H1 (cell line): ENCODE data around the gene PPP1R12A. TPM values are rescaled to one million over a fixed set of nuclear protein-coding genes. Genes with fewer than 3 reads are reported as not detected.

Experiments used
- GTF2F1 ChIP-seq: IDR thresholded peaks from 2 replicates; pipeline ENCODE4 v1.6.1; 2012; ENCODE audit warnings: low read depth, low read length, improper control_type of control experiment, borderline replicate concordance
- KDM5A ChIP-seq: fragments of 200-600 bp; IDR thresholded peaks from 2 replicates; pipeline ENCODE4 v1.7.1; 2012; ENCODE audit warnings: mild to moderate bottlenecking, low read length, inconsistent platforms, mixed read lengths
- MAFK ChIP-seq: IDR thresholded peaks from 2 replicates; pipeline ENCODE4 v1.6.1; 2012; ENCODE audit warnings: low read depth, mild to moderate bottlenecking, improper control_type of control experiment, low read length
- POU5F1 ChIP-seq: IDR thresholded peaks from 2 replicates; pipeline ENCODE4 v1.6.1; 2011; ENCODE audit warnings: low read depth, mild to moderate bottlenecking, low read length, moderate library complexity
- polyA plus RNA-seq, 7 experiments: library from polyadenylated mRNA; depleted of rRNA in 3 of 7; stranded (reverse) in 5 of 7; unstranded in 2 of 7; fragments of >200 nt in 5 of 7; fragments of 200-250 nt in 2 of 7; gene quantifications; 1 replicate in 5 of 7; 2 replicates in 1 of 7; 4 replicates in 1 of 7; pipeline versions ENCODE4 v1.2.1 to v1.2.3, GENCODE V29; 2011 to 2013; ENCODE audit warnings: missing spikeins in 2 of 7, mixed read lengths in 2 of 7
- total RNA-seq: library from RNA; stranded (reverse); fragmentation: NEBNext Ultra II Directional; extraction: Animal tissue kit (Norgen Biotek cat#: 25700); gene quantifications from 2 replicates; pipeline ENCODE4 v1.2.1, GENCODE V29; 2021
- TF ChIP-seq, protein P1 (sequence below): fragments of 300-600 bp; sonication (generic); IDR thresholded peaks from 2 replicates; pipeline ENCODE4 v1.7.1; 2012; ENCODE audit warnings: low read length, moderate library complexity, mild to moderate bottlenecking, inconsistent platforms; ENCODE audit not compliant: insufficient replicate concordance
- TF ChIP-seq, protein P2 (sequence below): IDR thresholded peaks from 2 replicates; pipeline ENCODE4 v1.6.1; 2012; ENCODE audit warnings: low read length, inconsistent platforms

The PPP1R12A gene
- total and polyA plus RNA-seq, 2 of the 8 experiments (the other 6 are each of a cell fraction or from before 2014, with no cell fraction given): 14.7 to 81.5 TPM

DNA sequence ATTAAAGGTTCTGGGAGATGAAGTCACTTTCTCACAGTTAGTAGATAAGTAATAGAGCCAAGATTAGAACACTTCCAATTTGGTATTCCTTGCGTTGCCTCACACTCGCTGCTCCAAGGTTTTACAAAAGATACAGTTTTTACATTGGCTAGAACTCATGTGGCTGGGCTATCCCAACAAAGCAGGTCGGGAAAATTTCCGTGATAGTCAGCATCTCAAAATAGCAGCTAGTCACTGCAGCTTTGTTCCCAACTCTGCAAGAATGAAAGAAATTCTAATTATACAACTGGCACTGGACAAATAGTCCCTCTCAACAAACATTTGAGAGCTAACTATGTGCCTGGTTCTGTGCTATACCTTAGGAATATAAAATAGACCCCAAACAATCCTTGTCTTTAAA is 24.6 kb upstream of the PPP1R12A start (continued):
- TF ChIP-seq, protein P1, sequence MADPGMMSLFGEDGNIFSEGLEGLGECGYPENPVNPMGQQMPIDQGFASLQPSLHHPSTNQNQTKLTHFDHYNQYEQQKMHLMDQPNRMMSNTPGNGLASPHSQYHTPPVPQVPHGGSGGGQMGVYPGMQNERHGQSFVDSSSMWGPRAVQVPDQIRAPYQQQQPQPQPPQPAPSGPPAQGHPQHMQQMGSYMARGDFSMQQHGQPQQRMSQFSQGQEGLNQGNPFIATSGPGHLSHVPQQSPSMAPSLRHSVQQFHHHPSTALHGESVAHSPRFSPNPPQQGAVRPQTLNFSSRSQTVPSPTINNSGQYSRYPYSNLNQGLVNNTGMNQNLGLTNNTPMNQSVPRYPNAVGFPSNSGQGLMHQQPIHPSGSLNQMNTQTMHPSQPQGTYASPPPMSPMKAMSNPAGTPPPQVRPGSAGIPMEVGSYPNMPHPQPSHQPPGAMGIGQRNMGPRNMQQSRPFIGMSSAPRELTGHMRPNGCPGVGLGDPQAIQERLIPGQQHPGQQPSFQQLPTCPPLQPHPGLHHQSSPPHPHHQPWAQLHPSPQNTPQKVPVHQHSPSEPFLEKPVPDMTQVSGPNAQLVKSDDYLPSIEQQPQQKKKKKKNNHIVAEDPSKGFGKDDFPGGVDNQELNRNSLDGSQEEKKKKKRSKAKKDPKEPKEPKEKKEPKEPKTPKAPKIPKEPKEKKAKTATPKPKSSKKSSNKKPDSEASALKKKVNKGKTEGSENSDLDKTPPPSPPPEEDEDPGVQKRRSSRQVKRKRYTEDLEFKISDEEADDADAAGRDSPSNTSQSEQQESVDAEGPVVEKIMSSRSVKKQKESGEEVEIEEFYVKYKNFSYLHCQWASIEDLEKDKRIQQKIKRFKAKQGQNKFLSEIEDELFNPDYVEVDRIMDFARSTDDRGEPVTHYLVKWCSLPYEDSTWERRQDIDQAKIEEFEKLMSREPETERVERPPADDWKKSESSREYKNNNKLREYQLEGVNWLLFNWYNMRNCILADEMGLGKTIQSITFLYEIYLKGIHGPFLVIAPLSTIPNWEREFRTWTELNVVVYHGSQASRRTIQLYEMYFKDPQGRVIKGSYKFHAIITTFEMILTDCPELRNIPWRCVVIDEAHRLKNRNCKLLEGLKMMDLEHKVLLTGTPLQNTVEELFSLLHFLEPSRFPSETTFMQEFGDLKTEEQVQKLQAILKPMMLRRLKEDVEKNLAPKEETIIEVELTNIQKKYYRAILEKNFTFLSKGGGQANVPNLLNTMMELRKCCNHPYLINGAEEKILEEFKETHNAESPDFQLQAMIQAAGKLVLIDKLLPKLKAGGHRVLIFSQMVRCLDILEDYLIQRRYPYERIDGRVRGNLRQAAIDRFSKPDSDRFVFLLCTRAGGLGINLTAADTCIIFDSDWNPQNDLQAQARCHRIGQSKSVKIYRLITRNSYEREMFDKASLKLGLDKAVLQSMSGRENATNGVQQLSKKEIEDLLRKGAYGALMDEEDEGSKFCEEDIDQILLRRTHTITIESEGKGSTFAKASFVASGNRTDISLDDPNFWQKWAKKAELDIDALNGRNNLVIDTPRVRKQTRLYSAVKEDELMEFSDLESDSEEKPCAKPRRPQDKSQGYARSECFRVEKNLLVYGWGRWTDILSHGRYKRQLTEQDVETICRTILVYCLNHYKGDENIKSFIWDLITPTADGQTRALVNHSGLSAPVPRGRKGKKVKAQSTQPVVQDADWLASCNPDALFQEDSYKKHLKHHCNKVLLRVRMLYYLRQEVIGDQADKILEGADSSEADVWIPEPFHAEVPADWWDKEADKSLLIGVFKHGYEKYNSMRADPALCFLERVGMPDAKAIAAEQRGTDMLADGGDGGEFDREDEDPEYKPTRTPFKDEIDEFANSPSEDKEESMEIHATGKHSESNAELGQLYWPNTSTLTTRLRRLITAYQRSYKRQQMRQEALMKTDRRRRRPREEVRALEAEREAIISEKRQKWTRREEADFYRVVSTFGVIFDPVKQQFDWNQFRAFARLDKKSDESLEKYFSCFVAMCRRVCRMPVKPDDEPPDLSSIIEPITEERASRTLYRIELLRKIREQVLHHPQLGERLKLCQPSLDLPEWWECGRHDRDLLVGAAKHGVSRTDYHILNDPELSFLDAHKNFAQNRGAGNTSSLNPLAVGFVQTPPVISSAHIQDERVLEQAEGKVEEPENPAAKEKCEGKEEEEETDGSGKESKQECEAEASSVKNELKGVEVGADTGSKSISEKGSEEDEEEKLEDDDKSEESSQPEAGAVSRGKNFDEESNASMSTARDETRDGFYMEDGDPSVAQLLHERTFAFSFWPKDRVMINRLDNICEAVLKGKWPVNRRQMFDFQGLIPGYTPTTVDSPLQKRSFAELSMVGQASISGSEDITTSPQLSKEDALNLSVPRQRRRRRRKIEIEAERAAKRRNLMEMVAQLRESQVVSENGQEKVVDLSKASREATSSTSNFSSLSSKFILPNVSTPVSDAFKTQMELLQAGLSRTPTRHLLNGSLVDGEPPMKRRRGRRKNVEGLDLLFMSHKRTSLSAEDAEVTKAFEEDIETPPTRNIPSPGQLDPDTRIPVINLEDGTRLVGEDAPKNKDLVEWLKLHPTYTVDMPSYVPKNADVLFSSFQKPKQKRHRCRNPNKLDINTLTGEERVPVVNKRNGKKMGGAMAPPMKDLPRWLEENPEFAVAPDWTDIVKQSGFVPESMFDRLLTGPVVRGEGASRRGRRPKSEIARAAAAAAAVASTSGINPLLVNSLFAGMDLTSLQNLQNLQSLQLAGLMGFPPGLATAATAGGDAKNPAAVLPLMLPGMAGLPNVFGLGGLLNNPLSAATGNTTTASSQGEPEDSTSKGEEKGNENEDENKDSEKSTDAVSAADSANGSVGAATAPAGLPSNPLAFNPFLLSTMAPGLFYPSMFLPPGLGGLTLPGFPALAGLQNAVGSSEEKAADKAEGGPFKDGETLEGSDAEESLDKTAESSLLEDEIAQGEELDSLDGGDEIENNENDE: no peak
- no peak for TF ChIP-seq GTF2F1
- no peak for TF ChIP-seq KDM5A
- TF ChIP-seq, protein P2, sequence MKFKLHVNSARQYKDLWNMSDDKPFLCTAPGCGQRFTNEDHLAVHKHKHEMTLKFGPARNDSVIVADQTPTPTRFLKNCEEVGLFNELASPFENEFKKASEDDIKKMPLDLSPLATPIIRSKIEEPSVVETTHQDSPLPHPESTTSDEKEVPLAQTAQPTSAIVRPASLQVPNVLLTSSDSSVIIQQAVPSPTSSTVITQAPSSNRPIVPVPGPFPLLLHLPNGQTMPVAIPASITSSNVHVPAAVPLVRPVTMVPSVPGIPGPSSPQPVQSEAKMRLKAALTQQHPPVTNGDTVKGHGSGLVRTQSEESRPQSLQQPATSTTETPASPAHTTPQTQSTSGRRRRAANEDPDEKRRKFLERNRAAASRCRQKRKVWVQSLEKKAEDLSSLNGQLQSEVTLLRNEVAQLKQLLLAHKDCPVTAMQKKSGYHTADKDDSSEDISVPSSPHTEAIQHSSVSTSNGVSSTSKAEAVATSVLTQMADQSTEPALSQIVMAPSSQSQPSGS: no peak
- no peak for TF ChIP-seq POU5F1
- no peak for TF ChIP-seq MAFK
